Hepatic stellate cell (primary cell): ENCODE measurements around the gene SPPL2B.
"Not testable (repeated sequence)": the region's sequence is repeated elsewhere in the genome, so short reads cannot be mapped to it uniquely, and the experiment has no call there.

Source experiments
- DNase-seq: peaks from one replicate; pipeline ENCODE4 v3.0.0; 2011; ENCODE audit warnings: low spot score

SPPL2B gene

GRCh38 chr19:2338055-2338615 is 9.7 kb downstream of the SPPL2B start:
- DNase-seq = no peak

GRCh38 chr19:2338751-2339643 is 10.5 kb downstream of the SPPL2B start:
- DNase-seq = no peak

- DNase-seq = no peak
These were observed 11.3 kb downstream of the SPPL2B start for GRCh38 chr19:2339644-2340310.

GRCh38 chr19:2340496-2341243 is 12.2 kb downstream of the SPPL2B start:
- no peak for DNase-seq

GRCh38 chr19:2341244-2341751 is 12.8 kb downstream of the SPPL2B start:
- no peak for DNase-seq

GRCh38 chr19:2341982-2342381 is 13.5 kb downstream of the SPPL2B start:
- no peak for DNase-seq

- DNase-seq = no peak
These were observed 14.3 kb downstream of the SPPL2B start for GRCh38 chr19:2342656-2343288.

GRCh38 chr19:2343289-2343982 is 15.0 kb downstream of the SPPL2B start:
- no peak for DNase-seq

GRCh38 chr19:2344381-2344870 is 15.9 kb downstream of the SPPL2B start:
- DNase-seq = no peak

- DNase-seq = no peak
These were observed 16.6 kb downstream of the SPPL2B start for GRCh38 chr19:2345076-2345475.

- no peak for DNase-seq
These were observed 17.5 kb downstream of the SPPL2B start for GRCh38 chr19:2345794-2346663.

- not testable (repeated sequence) for DNase-seq
These were observed 21.3 kb downstream of the SPPL2B start for GRCh38 chr19:2349818-2350217.

GRCh38 chr19:2350656-2351055 is 22.2 kb downstream of the SPPL2B start:
- DNase-seq = no peak

- DNase-seq = no peak
These were observed 23.1 kb downstream of the SPPL2B start for GRCh38 chr19:2351591-2351990.

- DNase-seq = no peak
These were observed 23.6 kb downstream of the SPPL2B start for GRCh38 chr19:2352121-2352520.

- no peak for DNase-seq
These were observed 24.8 kb downstream of the SPPL2B start for GRCh38 chr19:2353159-2353886.

- DNase-seq = no peak
These were observed 25.6 kb downstream of the SPPL2B start for GRCh38 chr19:2353887-2354592.

- DNase-seq = no peak
These were observed 26.2 kb downstream of the SPPL2B start for GRCh38 chr19:2354670-2355069.
